B cell (primary cell): ENCODE results near the gene H3-3A.

Experiments
- CTCF ChIP-seq: fragments of 200-600 bp; IDR thresholded peaks from one replicate; pipeline ENCODE4 v1.8.0; 2022; ENCODE audit warnings: antibody characterized with exemption, mild to moderate bottlenecking
- EZH2 ChIP-seq: IDR thresholded peaks from 2 replicates; pipeline ENCODE4 v1.6.1; 2012; ENCODE audit warnings: borderline replicate concordance, low read depth, mild to moderate bottlenecking, moderate library complexity, low read length; ENCODE audit not compliant: insufficient read depth, poor library complexity, severe bottlenecking

- TF ChIP-seq CTCF = no peak
- no peak for TF ChIP-seq EZH2
These were observed 45.2 kb downstream of the H3-3A start for GRCh38 chr1:226107471-226108460.
